Measurements from ENCODE around the gene GPR137B. TPM values are rescaled to one million over a fixed set of nuclear protein-coding genes. Genes with fewer than 3 reads are reported as not detected.

GPR137B gene
- total and polyA plus RNA-seq, 9 of the 15 experiments (the other 6 are each of a cell fraction or from before 2014, with no cell fraction given): 0.04 to 1.0 (median 0.62) TPM

DNA sequence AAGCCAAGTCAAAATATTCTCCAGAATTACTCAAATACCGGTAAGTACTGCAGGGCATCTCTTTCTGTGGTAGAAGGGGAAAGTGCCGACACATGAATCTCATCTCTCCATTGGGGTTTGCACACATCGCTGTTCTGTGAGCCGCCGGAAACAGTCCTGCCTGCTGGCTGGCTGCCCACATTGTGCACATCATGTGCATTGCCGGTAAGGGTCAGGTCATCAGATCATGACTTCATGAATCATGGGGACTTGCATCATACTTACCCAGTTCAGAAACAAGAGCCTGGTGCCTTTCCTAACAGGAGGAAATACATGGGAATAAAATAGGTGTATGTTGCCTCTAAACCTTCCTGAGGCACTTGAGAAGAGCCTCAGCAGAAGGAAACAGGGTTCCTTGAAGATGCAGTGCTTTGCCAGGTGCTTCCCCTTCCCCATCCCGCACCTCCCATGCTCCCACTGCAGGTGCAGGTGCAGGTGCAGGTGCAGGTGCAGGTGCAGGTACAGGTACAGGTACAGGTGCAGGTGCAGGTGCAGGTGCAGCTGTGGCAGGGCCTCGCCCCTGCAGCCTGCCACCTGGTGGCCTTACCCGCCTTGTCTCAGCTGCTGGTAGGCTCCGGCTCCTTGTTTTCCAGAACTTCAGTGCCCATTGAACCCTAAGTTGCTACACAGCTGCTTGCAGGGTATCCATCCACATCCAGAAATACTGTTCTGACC, 26.5 kb downstream of the GPR137B start (continued):
- TF ChIP-seq ZBTB8A (IDR thresholded peaks at IDR 0.05; ENCODE audit: partially characterized antibody): no peak
- TF ChIP-seq ZNF444 (CRISPR knock-in tag; IDR thresholded peaks at IDR 0.05): no peak
- TF ChIP-seq ZNF57 (CRISPR knock-in tag; IDR thresholded peaks at IDR 0.05): no peak
- TF ChIP-seq NFIC (IDR thresholded peaks at IDR 0.05): peak; percentile 82
- peak; percentile 31 for TF ChIP-seq MEIS2 (IDR thresholded peaks at IDR 0.05; ENCODE audit: partially characterized antibody)
- TF ChIP-seq LEF1 (IDR thresholded peaks at IDR 0.05): no peak
- TF ChIP-seq, protein P1, sequence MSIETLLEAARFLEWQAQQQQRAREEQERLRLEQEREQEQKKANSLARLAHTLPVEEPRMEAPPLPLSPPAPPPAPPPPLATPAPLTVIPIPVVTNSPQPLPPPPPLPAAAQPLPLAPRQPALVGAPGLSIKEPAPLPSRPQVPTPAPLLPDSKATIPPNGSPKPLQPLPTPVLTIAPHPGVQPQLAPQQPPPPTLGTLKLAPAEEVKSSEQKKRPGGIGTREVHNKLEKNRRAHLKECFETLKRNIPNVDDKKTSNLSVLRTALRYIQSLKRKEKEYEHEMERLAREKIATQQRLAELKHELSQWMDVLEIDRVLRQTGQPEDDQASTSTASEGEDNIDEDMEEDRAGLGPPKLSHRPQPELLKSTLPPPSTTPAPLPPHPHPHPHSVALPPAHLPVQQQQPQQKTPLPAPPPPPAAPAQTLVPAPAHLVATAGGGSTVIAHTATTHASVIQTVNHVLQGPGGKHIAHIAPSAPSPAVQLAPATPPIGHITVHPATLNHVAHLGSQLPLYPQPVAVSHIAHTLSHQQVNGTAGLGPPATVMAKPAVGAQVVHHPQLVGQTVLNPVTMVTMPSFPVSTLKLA (conservative IDR thresholded peaks at IDR 0.05): no peak
- TF ChIP-seq CBFA2T3 (IDR thresholded peaks at IDR 0.05): 0 out of 2 replicates have a peak, but pooled peaks have one; percentile 17
- TF ChIP-seq GATAD2B (IDR thresholded peaks at IDR 0.05; ENCODE audit: borderline replicate concordance): no peak
- no peak for TF ChIP-seq ZNF24 (IDR thresholded peaks at IDR 0.05)
- TF ChIP-seq NR4A1 (CRISPR knock-in tag; IDR thresholded peaks at IDR 0.05): no peak
- TF ChIP-seq NR4A1 (tag; IDR thresholded peaks at IDR 0.05): no peak
- TF ChIP-seq, protein P2, sequence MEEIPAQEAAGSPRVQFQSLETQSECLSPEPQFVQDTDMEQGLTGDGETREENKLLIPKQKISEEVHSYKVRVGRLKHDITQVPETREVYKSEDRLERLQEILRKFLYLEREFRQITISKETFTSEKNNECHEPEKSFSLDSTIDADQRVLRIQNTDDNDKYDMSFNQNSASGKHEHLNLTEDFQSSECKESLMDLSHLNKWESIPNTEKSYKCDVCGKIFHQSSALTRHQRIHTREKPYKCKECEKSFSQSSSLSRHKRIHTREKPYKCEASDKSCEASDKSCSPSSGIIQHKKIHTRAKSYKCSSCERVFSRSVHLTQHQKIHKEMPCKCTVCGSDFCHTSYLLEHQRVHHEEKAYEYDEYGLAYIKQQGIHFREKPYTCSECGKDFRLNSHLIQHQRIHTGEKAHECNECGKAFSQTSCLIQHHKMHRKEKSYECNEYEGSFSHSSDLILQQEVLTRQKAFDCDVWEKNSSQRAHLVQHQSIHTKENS (CRISPR knock-in tag; IDR thresholded peaks at IDR 0.05): no peak
- TF ChIP-seq BHLHE40 (IDR thresholded peaks at IDR 0.05; ENCODE audit: low read length): peak; percentile 89
- TF ChIP-seq SIN3A (IDR thresholded peaks at IDR 0.05; ENCODE audit: borderline replicate concordance in 2 of 2, control insufficient read depth in 1 of 2, low read depth in 2 of 2, low read length in 2 of 2): no peak
- TF ChIP-seq, protein P3, sequence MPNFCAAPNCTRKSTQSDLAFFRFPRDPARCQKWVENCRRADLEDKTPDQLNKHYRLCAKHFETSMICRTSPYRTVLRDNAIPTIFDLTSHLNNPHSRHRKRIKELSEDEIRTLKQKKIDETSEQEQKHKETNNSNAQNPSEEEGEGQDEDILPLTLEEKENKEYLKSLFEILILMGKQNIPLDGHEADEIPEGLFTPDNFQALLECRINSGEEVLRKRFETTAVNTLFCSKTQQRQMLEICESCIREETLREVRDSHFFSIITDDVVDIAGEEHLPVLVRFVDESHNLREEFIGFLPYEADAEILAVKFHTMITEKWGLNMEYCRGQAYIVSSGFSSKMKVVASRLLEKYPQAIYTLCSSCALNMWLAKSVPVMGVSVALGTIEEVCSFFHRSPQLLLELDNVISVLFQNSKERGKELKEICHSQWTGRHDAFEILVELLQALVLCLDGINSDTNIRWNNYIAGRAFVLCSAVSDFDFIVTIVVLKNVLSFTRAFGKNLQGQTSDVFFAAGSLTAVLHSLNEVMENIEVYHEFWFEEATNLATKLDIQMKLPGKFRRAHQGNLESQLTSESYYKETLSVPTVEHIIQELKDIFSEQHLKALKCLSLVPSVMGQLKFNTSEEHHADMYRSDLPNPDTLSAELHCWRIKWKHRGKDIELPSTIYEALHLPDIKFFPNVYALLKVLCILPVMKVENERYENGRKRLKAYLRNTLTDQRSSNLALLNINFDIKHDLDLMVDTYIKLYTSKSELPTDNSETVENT (CRISPR knock-in tag; IDR thresholded peaks at IDR 0.05): no peak
- no peak; the same call in 1 of the 2 replicates for TF ChIP-seq SMARCA4 (IDR thresholded peaks at IDR 0.05)
- peak; percentile 91 for TF ChIP-seq CEBPB (tag; IDR thresholded peaks at IDR 0.05)
- TF ChIP-seq EP300 (IDR thresholded peaks at IDR 0.05; ENCODE audit: low read length): peak; percentile 65
- TF ChIP-seq STAT5B (CRISPR knock-in tag; IDR thresholded peaks at IDR 0.05): no peak
- TF ChIP-seq ARID1B (IDR thresholded peaks at IDR 0.05): peak; percentile 51; the same call in 1 of the 2 replicates
- peak; percentile 31; the same call in 1 of the 2 replicates for TF ChIP-seq L3MBTL2 (IDR thresholded peaks at IDR 0.05)
- no peak for TF ChIP-seq JUNB (CRISPR knock-in tag; conservative IDR thresholded peaks at IDR 0.05)
- TF ChIP-seq, protein P4, sequence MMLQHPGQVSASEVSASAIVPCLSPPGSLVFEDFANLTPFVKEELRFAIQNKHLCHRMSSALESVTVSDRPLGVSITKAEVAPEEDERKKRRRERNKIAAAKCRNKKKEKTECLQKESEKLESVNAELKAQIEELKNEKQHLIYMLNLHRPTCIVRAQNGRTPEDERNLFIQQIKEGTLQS (IDR thresholded peaks at IDR 0.05): peak; percentile 96
- TF ChIP-seq, protein P4 (CRISPR knock-in tag; conservative IDR thresholded peaks at IDR 0.05): no peak
- no peak for TF ChIP-seq MCM3 (IDR thresholded peaks at IDR 0.05)

Data from K562 (cell line).